ENCODE data around the gene DCTN2. TPM values are rescaled to one million over a fixed set of nuclear protein-coding genes. Genes with fewer than 3 reads are reported as not detected.

The DCTN2 gene
- total RNA-seq, 2 donors from 2014 or later, result 101 to 153 TPM

DNA sequence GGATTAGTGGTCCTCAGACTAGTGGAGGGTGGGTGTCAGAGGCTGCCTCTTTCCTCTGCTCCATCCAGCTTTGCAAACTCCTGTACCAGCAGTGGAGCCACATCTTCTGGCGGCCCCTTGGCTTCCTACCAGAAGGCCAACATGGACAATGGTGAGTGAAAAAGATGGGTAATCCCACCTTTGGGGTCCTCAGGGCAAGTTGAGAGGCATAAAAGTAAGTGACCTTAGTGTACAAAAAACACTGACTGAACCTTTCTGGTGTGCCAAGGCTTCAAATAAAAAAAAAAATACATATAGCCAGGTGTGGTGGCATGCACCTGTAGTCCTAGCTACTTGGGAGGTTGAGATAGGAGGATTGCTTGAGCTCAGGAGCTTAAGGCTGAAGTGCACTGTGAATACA lies 34.8 kb upstream of the DCTN2 start:
- H3K27me3 ChIP-seq (replicated peaks; ENCODE audit: insufficient read depth), result no peaks in the 10 kb centered on the region
- no peak overlapping the region for H3K27ac ChIP-seq
- no peaks in the 10 kb centered on the region for H3K9me3 ChIP-seq
- no peak overlapping the region for H3K4me3 ChIP-seq
- no peak for DNase-seq (ENCODE audit: low spot score)
- TF ChIP-seq, protein P1, sequence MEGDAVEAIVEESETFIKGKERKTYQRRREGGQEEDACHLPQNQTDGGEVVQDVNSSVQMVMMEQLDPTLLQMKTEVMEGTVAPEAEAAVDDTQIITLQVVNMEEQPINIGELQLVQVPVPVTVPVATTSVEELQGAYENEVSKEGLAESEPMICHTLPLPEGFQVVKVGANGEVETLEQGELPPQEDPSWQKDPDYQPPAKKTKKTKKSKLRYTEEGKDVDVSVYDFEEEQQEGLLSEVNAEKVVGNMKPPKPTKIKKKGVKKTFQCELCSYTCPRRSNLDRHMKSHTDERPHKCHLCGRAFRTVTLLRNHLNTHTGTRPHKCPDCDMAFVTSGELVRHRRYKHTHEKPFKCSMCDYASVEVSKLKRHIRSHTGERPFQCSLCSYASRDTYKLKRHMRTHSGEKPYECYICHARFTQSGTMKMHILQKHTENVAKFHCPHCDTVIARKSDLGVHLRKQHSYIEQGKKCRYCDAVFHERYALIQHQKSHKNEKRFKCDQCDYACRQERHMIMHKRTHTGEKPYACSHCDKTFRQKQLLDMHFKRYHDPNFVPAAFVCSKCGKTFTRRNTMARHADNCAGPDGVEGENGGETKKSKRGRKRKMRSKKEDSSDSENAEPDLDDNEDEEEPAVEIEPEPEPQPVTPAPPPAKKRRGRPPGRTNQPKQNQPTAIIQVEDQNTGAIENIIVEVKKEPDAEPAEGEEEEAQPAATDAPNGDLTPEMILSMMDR (IDR thresholded peaks at IDR 0.05), result no peak
- ATAC-seq (ENCODE audit: insufficient number of reproducible peaks, low FRiP score, low read depth), result no peak
- peaks cover 6% of the 10 kb centered on the region for H3K36me3 ChIP-seq
- no peaks in the 10 kb centered on the region for H3K4me1 ChIP-seq (ENCODE audit: control insufficient read depth in 1 of 2, low read depth in 2 of 2)

DNA sequence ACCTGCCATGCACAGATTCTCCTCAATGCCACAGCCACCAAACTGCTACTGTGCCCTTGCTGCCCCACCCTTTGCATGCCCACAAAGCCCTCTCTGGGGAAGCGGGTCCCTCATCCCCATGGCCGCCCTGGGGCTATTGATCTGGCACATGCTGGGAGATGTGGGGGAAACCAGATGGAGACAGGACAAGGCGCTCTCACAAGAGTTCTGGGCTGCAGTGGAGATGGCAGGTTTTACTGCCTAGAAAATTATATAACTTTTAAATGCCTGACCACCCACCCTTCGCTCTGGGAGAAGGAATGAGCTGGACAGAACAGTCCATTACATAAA lies 33.4 kb upstream of the DCTN2 start:
- ATAC-seq (ENCODE audit: insufficient number of reproducible peaks, low FRiP score, low read depth), result no peak
- no peak for DNase-seq (ENCODE audit: low spot score)
- TF ChIP-seq, protein P1 (IDR thresholded peaks at IDR 0.05), result no peak

GRCh38 chr12:57579677-57580465 lies 32.9 kb upstream of the DCTN2 start:
- ATAC-seq (ENCODE audit: insufficient number of reproducible peaks, low FRiP score, low read depth), result no peak

More for the DNA sequence above, 33.4 kb upstream of the DCTN2 start:
- Histone ChIP-seq H3K4me3 (no peak overlapping the region), H3K27ac (no peak overlapping the region), H3K36me3 (peaks cover 6% of the 10 kb centered on the region), H3K4me1 (ENCODE audit: control insufficient read depth in 1 of 2, low read depth in 2 of 2) (no peaks in the 10 kb centered on the region), H3K9me3 (no peaks in the 10 kb centered on the region), H3K27me3 (replicated peaks; ENCODE audit: insufficient read depth) (no peaks in the 10 kb centered on the region)

GRCh38 chr12:57579011-57579410 lies 32.0 kb upstream of the DCTN2 start:
- Histone ChIP-seq H3K27ac (no peak overlapping the region), H3K36me3 (peaks cover 6% of the 10 kb centered on the region), H3K4me3 (no peak overlapping the region), H3K27me3 (replicated peaks; ENCODE audit: insufficient read depth) (no peaks in the 10 kb centered on the region), H3K4me1 (ENCODE audit: control insufficient read depth in 1 of 2, low read depth in 2 of 2) (no peaks in the 10 kb centered on the region), H3K9me3 (no peaks in the 10 kb centered on the region)
- ATAC-seq (ENCODE audit: insufficient number of reproducible peaks, low FRiP score, low read depth), result no peak
- DNase-seq (ENCODE audit: low spot score), result no peak
- TF ChIP-seq, protein P1 (IDR thresholded peaks at IDR 0.05), result no peak

More at GRCh38 chr12:57579677-57580465, 32.9 kb upstream of the DCTN2 start:
- Histone ChIP-seq H3K27ac (no peak overlapping the region), H3K9me3 (no peaks in the 10 kb centered on the region), H3K36me3 (peaks cover 6% of the 10 kb centered on the region), H3K27me3 (replicated peaks; ENCODE audit: insufficient read depth) (no peaks in the 10 kb centered on the region), H3K4me3 (no peak overlapping the region), H3K4me1 (ENCODE audit: control insufficient read depth in 1 of 2, low read depth in 2 of 2) (no peaks in the 10 kb centered on the region)
- DNase-seq (ENCODE audit: low spot score), result no peak
- TF ChIP-seq, protein P1 (IDR thresholded peaks at IDR 0.05), result no peak

DNA sequence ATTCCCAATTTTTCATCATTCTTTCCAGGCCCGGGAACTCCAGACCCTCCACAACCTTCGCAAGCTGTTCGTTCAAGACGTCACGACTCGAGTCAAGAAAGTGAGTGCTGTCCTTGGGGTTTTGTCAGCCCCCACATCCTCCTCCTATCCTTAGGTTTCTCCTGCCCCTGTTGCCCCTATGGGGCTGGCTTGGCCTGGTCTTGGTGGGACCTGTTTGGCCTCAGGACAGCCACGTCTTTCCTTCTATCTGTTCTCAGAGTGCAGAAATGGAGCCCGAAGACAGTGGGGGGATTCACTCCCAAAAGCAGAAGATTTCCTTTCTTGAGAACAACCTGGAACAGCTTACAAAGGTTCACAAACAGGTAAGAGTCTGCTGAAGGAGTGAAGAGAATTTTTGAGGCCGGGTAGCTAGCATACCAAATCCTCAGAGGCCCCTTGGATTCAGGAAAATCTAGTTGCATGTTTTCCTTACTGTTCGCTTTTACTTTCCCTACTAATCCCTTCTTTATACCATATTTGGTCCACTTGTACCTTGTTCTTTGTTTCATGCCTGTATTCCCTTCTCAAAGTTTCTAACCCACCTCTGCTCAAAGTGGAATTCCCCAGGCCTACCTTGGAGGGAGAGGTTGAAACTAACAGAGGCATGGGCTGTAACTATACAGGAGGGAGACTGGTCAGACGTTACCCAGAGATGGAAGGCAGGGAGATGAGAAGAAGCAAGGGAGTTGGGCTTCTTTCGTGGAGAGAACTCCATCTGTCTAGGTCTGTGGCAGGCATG lies 31.2 kb upstream of the DCTN2 start:
- no peaks in the 10 kb centered on the region for H3K27me3 ChIP-seq (replicated peaks; ENCODE audit: insufficient read depth)
- TF ChIP-seq, protein P1 (IDR thresholded peaks at IDR 0.05), result no peak
- DNase-seq (ENCODE audit: low spot score) (no peak), ATAC-seq (ENCODE audit: insufficient number of reproducible peaks, low FRiP score, low read depth) (no peak)
- no peaks in the 10 kb centered on the region for H3K4me1 ChIP-seq (ENCODE audit: control insufficient read depth in 1 of 2, low read depth in 2 of 2)
- peaks cover 6% of the 10 kb centered on the region for H3K36me3 ChIP-seq
- no peaks in the 10 kb centered on the region for H3K9me3 ChIP-seq
- no peak overlapping the region for H3K4me3 ChIP-seq
- no peak overlapping the region for H3K27ac ChIP-seq

All from thoracic aorta (tissue), 2 donors.